Left kidney (tissue), 2 donors: ENCODE results near the gene KAT5. TPM values are rescaled to one million over a fixed set of nuclear protein-coding genes. Genes with fewer than 3 reads are reported as not detected.
"Not testable (repeated sequence)": the region's sequence is repeated elsewhere in the genome, so short reads cannot be mapped to it uniquely, and the experiment has no call there.

Experiments
- DNase-seq: peaks from one replicate; pipeline ENCODE4 v3.0.0-alpha.2; 2013
- polyA plus RNA-seq: library from polyadenylated mRNA; unstranded; fragments of 120-200 nt; gene quantifications from one replicate; pipeline ENCODE4 v1.2.1, GENCODE V29; 2013; ENCODE audit not compliant: insufficient read length

Gene KAT5
- polyA plus RNA-seq, 1 donor = 71.7 TPM

DNA sequence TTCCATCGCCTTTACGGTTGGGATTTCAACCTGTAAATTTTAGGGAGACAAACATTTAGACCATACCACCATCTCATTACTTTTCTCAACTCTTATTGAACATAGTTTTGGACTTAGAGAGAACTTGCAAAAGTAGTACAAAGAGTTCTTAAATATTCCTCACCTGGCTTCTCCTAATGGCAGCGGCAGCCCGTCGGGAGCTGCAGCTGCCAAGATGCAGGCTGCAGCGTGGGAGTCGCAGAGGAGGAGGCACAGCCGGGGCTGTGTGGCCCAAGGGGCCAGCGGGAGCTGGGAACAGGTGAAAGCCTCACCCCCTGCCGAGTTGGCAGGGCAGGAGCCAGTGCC, 31.6 kb downstream of the KAT5 start:
- no peak for DNase-seq

DNA sequence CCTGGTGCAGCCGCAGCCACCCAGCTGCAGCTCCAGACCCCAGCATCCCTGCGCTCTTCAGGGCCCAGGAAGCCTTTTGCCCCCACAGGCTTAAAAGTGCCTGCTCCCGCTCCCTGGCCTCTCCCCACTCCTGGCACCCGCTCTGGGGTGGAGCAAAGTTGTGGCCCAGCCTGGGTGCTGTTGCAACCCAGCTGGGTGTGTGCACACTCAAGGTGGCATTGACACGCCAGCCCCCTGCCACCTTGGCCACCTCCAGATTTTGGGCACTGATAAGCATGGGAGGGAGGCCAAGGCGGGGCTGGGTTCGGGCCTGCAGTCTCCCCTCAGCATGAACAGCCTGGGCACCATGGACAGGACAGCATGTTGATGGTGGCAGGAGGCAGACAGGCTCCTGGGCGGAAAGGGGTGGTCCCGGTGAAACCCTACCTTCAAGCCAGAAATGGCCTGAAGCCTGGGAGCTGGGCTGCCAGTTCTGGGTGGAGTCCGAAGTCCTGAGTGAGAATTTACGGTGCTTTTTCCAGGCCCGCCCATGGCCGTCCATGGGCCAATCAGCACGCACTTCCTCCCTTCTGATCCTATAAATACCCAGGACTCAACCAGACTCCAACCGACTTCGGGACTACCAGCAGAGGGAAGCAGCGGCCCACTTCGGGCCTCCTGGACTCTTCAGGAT, 32.1 kb downstream of the KAT5 start:
- DNase-seq = no peak

DNA sequence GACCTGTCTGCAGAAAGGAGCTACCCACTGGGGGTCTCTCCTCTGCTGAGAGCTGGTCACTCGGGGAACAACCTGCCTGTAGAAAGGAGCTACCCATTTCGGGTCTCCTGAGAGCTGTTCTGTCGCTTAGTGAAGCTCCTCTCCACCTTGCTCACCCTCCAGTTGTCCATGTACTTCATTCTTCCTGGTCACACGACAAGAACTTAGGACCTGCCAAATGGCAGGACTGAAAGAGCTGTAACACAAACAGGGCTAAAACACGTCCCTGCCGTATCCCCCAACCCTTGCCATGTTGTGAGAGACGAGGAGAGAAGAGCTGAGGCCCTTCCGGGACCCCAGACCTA, 32.6 kb downstream of the KAT5 start:
- DNase-seq = no peak

DNA sequence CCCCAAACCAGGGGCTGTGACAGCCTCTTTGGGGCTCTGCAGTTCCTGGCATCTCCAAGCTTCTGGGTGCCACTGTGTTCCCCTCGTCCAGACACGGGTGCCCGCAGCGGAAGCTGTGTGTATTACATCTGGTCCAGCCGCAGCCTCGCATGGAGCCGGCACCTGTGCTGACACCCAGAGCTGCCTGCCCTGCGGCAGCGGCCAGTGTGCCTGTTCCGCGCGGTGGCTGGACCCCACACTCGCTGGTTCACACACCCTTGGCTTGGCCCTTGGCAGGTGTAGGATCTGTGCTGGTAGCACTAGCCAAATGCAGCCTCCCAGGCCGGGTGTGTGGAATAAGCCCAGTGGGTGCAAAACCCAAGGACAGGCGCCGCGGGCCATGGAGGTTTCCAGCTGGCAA, 33.0 kb downstream of the KAT5 start:
- DNase-seq = no peak

DNA sequence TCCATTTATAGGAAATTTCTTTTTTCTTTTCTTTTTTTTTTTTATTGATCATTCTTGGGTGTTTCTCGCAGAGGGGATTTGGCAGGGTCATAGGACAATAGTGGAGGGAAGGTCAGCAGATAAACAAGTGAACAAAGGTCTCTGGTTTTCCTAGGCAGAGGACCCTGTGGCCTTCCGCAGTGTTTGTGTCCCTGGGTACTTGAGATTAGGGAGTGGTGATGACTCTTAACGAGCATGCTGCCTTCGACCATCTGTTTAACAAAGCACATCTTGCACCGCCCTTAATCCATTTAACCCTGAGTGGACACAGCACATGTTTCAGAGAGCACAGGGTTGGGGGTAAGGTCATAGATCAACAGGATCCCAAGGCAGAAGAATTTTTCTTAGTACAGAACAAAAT, 50.1 kb downstream of the KAT5 start:
- not testable (repeated sequence) for DNase-seq

DNA sequence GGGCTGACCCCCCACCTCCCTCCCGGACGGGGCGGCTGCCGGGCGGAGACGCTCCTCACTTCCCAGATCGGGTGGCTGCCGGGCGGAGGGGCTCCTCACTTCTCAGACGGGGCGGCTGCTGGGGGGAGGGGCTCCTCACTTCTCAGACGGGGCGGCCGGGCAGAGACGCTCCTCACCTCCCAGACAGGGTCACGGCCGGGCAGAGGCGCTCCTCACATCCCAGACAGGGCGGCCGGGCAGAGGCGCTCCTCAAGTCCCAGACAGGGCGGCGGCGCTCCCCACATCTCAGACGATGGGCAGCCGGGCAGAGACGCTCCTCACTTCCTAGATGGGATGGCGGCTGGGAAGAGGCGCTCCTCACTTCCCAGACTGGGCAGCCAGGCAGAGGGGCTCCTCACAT, 50.8 kb downstream of the KAT5 start:
- not testable (repeated sequence) for DNase-seq

DNA sequence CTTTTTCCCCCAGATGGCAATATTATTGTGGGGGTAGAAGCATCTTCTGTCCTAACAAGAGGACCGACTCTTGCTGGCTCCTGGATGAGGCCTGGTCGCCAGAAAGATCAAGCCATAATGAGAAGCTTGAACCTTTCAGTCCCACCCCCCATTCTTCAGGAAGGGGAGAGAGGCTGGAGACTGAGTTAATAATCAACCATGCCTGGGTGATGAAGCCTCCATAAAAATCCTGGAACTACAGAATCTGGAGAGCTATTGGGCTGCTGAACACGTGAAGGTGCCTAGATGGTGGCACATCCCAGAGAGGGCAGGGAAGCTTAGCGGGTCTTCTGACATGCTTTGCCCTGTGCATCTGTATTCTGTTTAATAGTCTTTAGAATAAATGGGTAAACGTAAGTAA, 52.4 kb downstream of the KAT5 start:
- no peak for DNase-seq

DNA sequence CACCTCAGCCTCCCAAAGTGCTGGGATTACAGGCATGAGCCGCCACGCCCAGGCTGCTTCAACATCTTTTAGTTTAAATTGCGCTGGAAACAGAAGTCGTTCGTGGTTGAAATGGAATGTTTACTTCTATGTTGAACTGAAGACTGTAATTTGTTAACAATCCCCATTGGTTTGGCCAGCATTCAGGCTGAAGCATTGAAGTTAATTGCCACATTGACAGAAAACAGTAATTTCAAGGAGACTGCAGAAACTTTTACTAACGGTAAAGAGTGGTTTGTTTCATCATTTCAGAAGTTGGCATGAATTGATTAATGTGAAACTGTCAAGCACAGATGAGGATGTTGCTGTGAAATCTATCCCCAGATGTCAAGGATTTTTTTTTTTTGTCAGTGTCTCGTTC, 54.5 kb downstream of the KAT5 start:
- no peak for DNase-seq

DNA sequence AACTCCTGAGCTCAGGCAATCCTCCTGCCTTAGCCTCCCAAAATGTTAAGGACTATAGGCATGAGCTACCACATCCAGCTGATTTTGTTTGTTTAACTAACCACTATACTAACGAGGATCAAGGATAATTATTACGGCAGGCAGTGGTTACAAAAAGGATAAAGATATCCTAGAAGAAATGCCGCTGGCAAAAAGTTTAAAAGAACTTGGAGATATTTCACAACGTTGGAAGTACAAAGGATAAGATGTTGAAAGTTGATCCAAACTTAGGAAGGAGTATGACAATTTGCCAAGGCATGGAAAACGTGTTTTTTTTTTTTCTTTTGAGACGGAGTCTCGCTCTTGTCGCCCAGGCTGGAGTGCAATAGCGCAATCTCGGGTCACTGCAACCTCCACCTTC, 55.4 kb downstream of the KAT5 start:
- DNase-seq = no peak

DNA sequence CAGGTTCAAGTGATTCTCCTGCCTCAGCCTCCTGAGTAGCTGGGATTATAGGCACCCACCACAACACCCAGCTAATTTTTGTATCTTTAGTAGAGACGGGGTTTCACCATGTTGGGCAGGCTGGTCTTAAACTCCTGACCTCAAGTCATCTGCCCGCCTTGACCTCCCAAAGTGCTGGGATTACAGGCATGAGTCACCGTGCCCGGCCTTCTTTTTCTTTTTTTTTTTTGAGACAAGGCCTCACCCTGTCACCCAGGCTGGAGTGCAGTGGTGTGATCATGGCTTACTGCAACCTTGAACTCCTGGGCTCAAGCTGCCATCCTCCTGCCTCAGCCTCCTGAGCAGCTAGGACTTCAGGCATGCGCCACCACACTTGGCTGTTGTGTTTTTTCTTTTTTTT, 55.8 kb downstream of the KAT5 start:
- not testable (repeated sequence) for DNase-seq

Other genes starting within 250 kb of the KAT5 start
- gene MALAT1, start 213.2 kb upstream of the KAT5 start, polyA plus RNA-seq = 1,140 TPM
- gene SCYL1, start 187.2 kb upstream of the KAT5 start, polyA plus RNA-seq = 59.5 TPM
- gene LTBP3, start 153.9 kb upstream of the KAT5 start, polyA plus RNA-seq = 142 TPM
- 37.5 TPM for gene ZNRD2, start 141.8 kb upstream of the KAT5 start, polyA plus RNA-seq
- 17.6 TPM for gene FAM89B, start 139.7 kb upstream of the KAT5 start, polyA plus RNA-seq
- 19.0 TPM for gene EHBP1L1, start 136.2 kb upstream of the KAT5 start, polyA plus RNA-seq
- gene KCNK7, start 116.5 kb upstream of the KAT5 start, polyA plus RNA-seq = 0.28 TPM
- 35.4 TPM for gene MAP3K11, start 98.0 kb upstream of the KAT5 start, polyA plus RNA-seq
- gene PCNX3, start 96.5 kb upstream of the KAT5 start, polyA plus RNA-seq = 29.8 TPM
- gene SIPA1, start 74.2 kb upstream of the KAT5 start, polyA plus RNA-seq = 22.4 TPM
- 49.6 TPM for gene RELA, start 49.3 kb upstream of the KAT5 start, polyA plus RNA-seq
- 39.0 TPM for gene RNASEH2C, start 8.5 kb downstream of the KAT5 start, polyA plus RNA-seq
- gene AP5B1, start 68.7 kb downstream of the KAT5 start, polyA plus RNA-seq = 7.6 TPM
- gene OVOL1, start 74.8 kb downstream of the KAT5 start, polyA plus RNA-seq = 11.0 TPM
- 2.6 TPM for gene SNX32, start 121.7 kb downstream of the KAT5 start, polyA plus RNA-seq
- 688 TPM for gene CFL1, start 145.9 kb downstream of the KAT5 start, polyA plus RNA-seq
- gene MUS81, start 148.2 kb downstream of the KAT5 start, polyA plus RNA-seq = 48.3 TPM
- gene EFEMP2, start 160.5 kb downstream of the KAT5 start, polyA plus RNA-seq = 102 TPM
- gene CTSW, start 167.6 kb downstream of the KAT5 start, polyA plus RNA-seq = 1.4 TPM
- 96.0 TPM for gene FIBP, start 176.2 kb downstream of the KAT5 start, polyA plus RNA-seq
- 5.0 TPM for gene CCDC85B, start 178.4 kb downstream of the KAT5 start, polyA plus RNA-seq
- gene FOSL1, start 188.1 kb downstream of the KAT5 start, polyA plus RNA-seq = not detected
- gene C11orf68, start 206.8 kb downstream of the KAT5 start, polyA plus RNA-seq = 30.6 TPM
- gene DRAP1, start 207.2 kb downstream of the KAT5 start, polyA plus RNA-seq = 65.8 TPM
- gene TSGA10IP, start 233.2 kb downstream of the KAT5 start, polyA plus RNA-seq = 0.23 TPM
- gene SART1, start 249.5 kb downstream of the KAT5 start, polyA plus RNA-seq = 48.6 TPM